ENCODE results near the gene KLK14. TPM values are rescaled to one million over a fixed set of nuclear protein-coding genes. Genes with fewer than 3 reads are reported as not detected.

KLK14 gene
- total RNA-seq, 4 donors from 2014 or later, result not detected

GRCh38 chr19:51070334-51071094 is 12.2 kb downstream of the KLK14 start:
- ATAC-seq (ENCODE audit: low FRiP score), result no peak
- TF ChIP-seq CTCF (IDR thresholded peaks at IDR 0.05), result no peak

GRCh38 chr19:51066393-51067186 is 16.1 kb downstream of the KLK14 start:
- DNase-seq (ENCODE audit: low spot score), result no peak
- ATAC-seq (ENCODE audit: low FRiP score), result no peak

More at GRCh38 chr19:51070334-51071094, 12.2 kb downstream of the KLK14 start:
- DNase-seq (ENCODE audit: low spot score), result no peak

GRCh38 chr19:51065221-51065960 is 17.3 kb downstream of the KLK14 start:
- TF ChIP-seq CTCF (IDR thresholded peaks at IDR 0.05), result no peak
- DNase-seq (ENCODE audit: low spot score), result no peak
- ATAC-seq (ENCODE audit: low FRiP score), result peak; percentile 26

More at GRCh38 chr19:51066393-51067186, 16.1 kb downstream of the KLK14 start:
- TF ChIP-seq CTCF (IDR thresholded peaks at IDR 0.05), result no peak

GRCh38 chr19:51064534-51065220 is 18.0 kb downstream of the KLK14 start, which contains the start of gene KLK13:
KLK13 (minus strand) TSS chr19:51065092; CDS start chr19:51065067, 25 bp downstream.
- DNase-seq (ENCODE audit: low spot score), result peak; percentile 28
- ATAC-seq (ENCODE audit: low FRiP score), result peak; percentile 85
- no peak for TF ChIP-seq CTCF (IDR thresholded peaks at IDR 0.05)

GRCh38 chr19:51063664-51064063 is 19.0 kb downstream of the KLK14 start:
- no peak for DNase-seq (ENCODE audit: low spot score)
- no peak for TF ChIP-seq CTCF (IDR thresholded peaks at IDR 0.05)
- ATAC-seq (ENCODE audit: low FRiP score), result no peak

- TF ChIP-seq CTCF (IDR thresholded peaks at IDR 0.05), result no peak
- ATAC-seq (ENCODE audit: low FRiP score) (no peak), DNase-seq (ENCODE audit: low spot score) (no peak)
These were observed 21.7 kb downstream of the KLK14 start for GRCh38 chr19:51060973-51061372.
